HG02623 (cell line): ENCODE measurements around the gene URM1.

Experiments
- ATAC-seq: cut with Tn5 transposase; IDR thresholded peaks from one replicate; pipeline ENCODE4 v1.9.1; 2021; ENCODE audit warnings: moderate library complexity; ENCODE audit not compliant: unreplicated experiment

Gene URM1

GRCh38 chr9:128384801-128385495 is 13.8 kb downstream of the URM1 start:
- ATAC-seq, result no peak

DNA sequence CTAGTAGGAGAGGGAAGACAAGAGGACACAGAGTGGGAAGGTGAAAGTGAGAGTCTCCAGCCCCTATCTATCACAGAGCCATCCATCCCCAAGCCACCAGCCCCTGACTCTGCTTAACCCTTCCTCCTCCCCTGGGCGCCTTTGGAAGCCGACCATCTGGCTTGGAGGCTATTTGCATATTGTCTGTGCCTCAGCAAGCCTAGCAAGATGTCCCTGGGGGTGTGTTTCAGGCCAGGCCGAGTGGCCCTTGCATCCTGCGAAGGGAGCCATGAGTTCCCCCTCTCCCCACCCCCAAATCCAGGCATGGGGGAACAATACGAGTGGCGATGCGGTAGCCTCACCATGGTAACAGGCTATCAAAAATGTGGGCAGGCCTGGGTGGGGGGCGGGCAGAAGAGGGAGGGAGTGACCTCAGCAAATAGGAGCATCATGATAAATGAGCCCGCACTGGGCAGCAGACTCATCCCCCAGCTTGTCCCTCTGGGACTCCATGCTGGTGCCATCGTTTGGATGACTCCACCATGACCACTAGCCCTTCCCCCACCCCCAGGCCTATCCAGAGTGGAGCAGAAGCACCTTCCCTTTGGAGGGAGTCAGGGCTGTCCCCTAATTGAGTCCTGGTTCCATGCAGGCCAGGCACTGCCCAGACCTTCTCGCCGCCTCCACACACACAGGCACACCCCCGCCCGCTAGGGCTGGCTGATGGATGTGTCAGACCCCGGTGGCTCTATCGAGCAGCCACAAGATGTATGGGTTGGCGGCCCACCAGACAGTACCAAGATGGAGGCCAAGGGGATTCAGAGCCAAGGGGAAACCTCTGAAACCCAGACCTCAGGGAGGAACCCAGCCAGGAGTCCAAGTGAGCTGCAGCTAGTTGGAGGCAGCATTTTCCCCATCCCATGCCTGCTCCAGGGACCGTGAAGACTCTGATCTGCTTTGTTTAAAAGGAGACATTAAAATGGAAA is 14.6 kb downstream of the URM1 start:
- ATAC-seq, result no peak

- no peak for ATAC-seq
These were observed 17.0 kb downstream of the URM1 start for GRCh38 chr9:128388150-128388549.

DNA sequence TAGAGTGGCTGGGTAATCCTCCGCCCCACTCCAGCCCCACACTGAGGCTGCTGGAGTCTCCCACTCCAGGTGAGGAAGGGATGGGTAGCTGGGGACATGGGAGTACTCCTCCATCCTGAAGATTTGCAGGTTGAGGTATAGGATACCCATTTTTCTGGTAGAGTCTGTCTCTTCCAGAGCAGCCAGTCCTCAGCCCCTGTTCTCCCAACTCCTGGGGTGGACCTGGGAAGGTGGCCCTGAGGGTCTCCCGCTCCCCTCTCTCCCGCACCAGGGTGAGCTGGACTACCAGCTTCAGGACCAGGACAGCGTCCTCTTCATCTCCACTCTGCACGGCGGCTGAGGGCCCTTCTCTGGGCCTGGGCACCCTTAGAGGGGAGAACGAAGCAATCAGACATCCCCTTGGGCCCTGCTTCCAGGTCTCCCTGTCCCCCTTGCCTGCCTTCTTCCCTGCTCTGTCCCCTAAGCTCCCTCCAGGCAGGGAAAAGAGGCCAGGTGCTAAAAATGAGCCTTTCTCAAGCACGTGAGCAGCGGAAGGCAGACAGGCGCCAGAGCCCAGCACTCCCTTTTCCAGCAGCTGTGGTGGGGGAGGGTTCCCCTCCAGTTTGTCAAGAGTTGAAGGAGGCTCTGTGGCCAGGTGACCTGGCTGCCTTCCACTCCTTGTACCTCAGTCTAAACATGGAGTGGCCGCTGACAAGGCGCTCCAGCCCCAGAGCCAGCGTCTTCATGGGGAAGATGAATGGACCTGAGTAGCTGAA is 18.4 kb downstream of the URM1 start:
- no peak for ATAC-seq

DNA sequence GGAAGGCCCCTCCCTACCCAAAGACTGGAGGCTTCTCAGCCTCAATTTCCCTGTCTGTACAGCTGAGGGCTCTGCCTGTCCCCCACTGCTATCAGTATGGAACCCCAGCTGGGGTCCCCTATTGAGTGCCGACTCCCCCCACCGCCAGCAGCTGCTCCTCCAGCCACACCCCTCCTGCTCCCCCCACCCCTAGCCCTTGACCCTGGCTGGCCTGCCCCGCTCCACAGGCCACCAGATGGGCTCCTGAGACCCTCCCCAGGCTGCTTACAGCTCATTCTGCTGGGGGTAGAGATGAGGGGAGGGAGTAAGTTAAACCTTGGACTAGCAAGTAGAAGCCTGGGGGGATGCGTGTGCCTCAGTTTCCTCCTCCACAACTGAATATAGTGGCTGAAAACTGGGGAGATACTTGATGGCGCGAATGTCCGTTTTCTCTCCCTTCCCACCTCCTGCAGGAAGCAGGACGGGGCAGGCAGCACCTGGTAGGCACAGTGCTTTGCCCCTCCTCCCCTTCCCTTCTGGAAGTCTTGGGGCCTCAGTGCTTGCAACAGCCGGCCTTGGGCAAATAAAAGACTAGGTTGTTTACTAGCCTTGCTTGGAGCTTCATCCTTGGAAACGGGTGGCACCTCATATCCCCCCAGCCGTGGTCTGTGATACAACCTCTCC is 19.1 kb downstream of the URM1 start:
- no peak for ATAC-seq

DNA sequence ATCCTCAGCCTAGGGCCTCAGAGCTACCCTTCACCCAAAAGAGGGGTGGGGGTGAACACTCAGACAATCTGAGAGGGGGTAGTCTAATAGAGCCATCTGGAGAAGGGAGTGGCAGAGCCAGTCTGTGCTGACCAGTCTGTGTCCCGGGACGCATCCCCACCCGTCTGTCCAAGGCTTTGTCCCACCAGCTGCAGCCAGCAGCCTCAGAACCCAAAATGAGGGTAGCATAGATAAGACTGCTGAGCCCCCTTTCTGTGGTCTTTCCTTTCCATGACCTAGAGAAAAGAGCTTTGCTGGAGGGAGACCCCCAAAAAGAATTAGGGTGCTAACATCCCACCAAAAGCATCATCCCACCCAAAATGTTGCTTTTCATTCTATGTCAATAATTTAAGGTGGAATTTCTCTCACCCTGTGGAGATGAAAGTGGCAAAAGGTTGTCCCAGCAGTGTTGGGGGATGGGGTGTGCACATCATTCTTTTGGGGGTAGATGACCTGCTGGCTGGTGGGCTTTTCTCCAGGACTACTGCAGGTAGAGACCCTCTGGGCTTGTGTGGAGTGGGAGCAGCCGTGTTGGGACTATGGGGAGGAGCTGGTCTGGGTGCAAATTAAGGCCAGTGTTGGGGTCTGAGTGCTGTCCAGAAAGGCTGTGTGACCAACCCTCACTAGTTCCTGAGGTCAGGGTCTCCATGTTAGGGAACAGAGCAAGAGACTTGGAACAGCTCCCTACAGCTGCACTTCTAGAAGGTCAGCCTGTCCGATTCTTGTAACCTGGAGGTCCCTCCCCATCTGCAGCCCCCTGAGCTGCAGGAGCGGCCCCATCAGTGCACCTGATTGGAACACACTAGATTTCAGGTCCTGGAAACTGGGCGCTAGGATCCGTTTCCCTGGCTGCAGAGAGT is 19.9 kb downstream of the URM1 start:
- ATAC-seq, result no peak

DNA sequence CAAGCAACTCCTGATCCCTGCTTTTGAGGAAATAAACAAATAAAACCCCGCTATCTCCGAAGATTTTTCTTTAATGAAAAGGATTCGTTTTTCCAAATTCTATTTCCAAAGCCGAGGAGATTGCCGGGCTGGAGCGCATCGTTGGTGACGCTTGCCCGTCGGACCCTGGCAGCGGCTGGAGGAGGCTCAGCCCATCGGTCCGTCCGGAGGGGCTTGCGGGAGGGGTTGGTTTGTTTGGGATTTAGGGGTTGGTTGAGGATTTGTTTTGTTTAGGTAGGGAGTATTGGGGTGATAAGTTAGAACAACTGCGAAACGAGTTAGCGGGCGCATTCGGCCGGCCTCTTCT is 20.8 kb downstream of the URM1 start:
- ATAC-seq, result no peak

GRCh38 chr9:128392302-128393144 is 21.3 kb downstream of the URM1 start:
- no peak for ATAC-seq

DNA sequence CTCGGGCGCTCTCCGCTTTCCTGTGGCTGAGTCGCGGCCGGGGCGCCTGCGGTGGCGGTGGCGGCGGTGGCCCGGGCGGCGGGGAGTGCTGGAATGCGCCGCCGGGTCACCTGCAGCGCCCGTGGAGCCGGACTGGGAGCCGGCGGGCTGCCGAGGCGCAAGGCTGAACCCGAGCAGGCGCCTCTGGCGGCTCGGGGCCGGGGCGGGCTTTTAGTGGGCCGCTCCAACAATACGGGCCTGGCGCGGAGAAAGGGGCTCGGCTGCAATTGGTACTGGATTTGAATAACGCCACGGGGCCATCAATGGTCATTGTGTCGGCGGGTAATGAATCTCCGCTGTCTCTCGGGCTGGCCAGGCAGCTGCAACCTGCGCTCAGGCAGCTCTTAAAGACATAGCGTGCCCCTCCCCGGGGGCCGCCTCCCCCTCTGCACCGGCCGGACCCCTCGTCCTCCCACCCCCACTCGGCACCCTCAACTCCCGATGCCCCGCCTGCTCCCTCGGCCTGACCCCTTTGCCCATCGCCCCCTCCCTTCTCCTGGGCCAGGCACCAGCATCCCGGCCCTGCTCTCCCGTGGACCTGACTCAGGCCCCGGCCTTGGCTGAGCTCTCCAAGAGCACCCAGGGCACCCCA is 22.1 kb downstream of the URM1 start:
- no peak for ATAC-seq

DNA sequence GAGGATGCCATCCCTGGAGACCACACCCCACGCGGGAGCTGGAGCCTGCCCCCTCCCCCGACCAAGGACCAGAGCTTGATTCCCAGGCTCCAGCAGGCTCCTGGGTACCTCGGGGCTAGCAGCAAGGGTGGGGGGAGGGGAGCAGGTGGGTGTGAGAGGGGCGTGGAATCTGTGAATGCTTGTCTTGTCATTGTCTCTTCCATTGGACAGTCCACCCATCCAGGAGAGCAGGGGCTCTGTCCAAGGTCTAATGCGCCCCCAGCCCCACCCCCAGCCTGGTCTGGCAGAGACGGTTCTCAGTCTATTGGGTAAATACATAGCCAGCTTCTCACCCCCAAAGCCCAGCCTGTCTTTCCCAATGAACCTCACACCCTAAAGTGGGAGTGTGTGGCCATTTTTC is 22.8 kb downstream of the URM1 start:
- ATAC-seq, result no peak

- no peak for ATAC-seq
These were observed 23.4 kb downstream of the URM1 start for GRCh38 chr9:128394379-128395168.

DNA sequence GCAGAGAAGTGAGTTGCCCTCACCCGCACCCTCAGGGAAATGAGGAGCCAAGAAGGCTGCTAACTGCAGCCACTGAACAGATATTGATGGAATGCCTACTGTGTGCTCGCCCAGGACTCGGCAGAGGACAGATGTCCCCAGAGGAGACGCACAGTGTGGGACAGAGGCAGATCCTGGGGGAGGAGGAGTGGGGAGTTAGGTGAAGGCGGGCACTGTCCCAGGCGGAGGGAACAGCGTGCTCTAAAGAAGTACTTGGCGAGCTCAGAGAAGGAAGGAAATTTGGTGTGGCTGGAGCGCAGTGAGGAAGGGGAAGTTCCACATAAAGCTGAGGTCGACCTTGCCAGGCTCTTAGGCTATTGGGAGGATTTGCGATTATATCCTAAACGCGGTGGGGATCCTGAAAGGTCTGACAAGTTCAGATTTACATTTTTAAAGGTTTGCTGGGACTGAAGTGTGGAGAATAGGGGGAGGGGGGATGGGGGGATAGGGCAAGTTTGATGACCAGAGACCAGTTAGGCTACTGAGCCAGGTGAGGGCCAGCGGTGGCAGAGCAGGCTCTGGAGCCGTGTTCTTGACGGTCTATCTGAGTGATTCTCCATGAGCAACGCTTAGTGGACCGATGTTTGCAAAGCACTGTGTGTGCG is 25.9 kb downstream of the URM1 start:
- no peak for ATAC-seq

DNA sequence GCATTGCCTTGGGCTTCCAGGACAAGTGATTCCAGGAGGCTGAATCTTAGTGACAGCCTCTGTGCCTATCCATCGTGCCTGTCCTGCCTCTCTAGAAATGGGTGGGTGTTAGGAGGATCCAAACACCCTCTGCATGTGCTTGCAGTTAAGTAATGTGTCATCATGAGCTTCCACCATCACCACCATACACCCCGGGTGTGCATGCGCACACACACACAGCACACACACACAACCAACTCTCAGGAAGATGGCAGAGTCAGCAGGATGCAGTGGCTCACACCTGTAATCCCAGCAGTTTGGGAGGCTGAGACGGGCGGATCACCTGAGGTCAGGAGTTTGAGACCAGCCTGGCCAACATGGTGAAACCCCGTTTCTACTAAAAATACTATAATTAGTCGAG is 26.7 kb downstream of the URM1 start:
- ATAC-seq, result no peak

GRCh38 chr9:128399861-128400260 is 28.7 kb downstream of the URM1 start:
- ATAC-seq, result no peak

- no peak for ATAC-seq
These were observed 33.4 kb downstream of the URM1 start for GRCh38 chr9:128404560-128404959.

DNA sequence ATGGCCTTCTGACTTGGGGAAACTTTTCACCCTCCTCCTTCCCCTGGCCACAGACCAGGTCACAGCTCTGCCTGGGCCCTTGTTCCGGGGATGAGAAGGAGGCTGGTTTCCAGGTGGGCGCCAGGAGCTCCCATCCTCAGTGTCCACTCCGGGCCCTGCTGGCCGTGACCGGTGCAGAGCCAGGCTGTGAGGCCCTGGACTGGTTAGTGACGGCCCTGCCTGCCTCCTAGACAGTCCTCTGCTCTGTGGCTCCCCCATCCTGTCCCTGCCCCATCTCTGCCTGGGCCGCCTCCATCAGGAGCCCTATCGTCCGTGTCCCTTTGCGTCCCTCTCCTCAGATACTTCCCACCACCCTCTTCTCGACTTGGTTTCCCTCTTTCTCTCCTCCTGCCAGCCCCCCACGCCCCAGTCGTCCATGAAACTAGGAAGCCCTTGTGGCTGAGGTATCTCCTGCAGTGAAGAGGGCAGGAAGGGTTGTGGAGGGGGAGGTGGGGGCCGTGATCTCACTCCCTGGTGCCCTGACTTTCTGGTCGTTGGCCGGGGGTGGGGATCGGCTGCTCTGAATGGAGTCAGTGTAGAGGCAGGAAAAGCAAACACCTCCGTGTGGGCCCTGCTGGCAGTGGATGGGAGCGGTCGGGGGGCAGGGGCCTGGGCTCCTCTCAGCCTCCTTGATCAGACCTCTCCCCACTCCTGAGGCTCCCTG is 34.1 kb downstream of the URM1 start:
- ATAC-seq, result no peak

- no peak for ATAC-seq
These were observed 34.6 kb downstream of the URM1 start for GRCh38 chr9:128405780-128406171.
